Measurements from ENCODE around the gene PTPRE. TPM values are rescaled to one million over a fixed set of nuclear protein-coding genes. Genes with fewer than 3 reads are reported as not detected.

Gene PTPRE, protein sequence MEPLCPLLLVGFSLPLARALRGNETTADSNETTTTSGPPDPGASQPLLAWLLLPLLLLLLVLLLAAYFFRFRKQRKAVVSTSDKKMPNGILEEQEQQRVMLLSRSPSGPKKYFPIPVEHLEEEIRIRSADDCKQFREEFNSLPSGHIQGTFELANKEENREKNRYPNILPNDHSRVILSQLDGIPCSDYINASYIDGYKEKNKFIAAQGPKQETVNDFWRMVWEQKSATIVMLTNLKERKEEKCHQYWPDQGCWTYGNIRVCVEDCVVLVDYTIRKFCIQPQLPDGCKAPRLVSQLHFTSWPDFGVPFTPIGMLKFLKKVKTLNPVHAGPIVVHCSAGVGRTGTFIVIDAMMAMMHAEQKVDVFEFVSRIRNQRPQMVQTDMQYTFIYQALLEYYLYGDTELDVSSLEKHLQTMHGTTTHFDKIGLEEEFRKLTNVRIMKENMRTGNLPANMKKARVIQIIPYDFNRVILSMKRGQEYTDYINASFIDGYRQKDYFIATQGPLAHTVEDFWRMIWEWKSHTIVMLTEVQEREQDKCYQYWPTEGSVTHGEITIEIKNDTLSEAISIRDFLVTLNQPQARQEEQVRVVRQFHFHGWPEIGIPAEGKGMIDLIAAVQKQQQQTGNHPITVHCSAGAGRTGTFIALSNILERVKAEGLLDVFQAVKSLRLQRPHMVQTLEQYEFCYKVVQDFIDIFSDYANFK
- total RNA-seq: 4.2 and 5.6 TPM in 2 replicates
- polyA plus RNA-seq: 3.9 and 8.8 TPM in 2 replicates

DNA sequence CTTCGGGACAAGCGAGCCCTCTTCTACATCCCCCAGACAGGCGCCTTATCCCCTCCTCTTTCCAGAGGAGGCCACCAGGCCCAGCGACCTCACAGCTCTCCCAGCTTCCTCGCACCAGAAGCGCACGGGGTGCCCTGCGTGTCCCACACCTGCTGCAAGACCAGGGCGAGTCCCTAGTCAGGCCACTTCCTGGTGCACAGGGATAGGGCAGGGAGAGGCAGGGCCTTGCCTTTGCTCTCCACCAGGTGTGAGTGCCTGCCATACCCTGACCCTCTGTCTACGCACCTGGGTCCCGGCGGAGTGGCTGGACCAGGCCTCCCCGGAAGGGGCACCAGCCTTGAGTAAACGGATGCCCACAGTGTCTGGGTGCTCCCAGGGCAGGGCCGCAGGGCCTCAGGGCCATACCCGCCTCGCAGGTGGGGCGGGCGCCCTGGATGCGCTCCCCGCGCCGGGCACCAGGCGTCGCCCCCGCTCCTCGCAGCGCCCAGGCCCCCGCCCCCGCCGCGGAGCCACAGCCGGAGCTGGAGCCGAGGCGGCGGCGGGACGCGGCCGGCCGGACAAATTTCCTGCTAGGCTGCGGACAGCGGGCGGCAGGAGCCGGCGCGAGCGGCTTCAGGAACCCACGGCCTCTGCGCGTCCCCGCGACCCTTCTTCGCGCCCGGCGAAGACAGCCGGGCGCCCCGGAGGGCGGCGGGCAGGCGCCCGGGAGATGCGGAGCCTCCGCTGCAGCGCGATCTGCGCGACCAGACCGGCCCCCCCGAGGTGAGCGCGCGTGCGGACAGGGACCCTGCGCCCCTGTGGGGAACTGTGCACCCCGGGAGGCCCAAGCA is at the start of gene PTPRE:
TSS of gene PTPRE (plus strand) at position 556 of the 830 bp plus-strand sequence. CDS start 133,779 bp downstream, outside the sequence.
- Histone ChIP-seq H3K4me1 (ENCODE audit: low read depth) (no peaks in the 10 kb centered on the region), H3K27me3 (peaks cover 29% of the 10 kb centered on the region), H3K27ac (no peak within 1 kb of the TSS), H3K4me3 (peak within 1 kb of the TSS; percentile 83), H3K36me3 (no peaks in the 10 kb centered on the region), H3K9me3 (ENCODE audit: low read depth) (no peaks in the 10 kb centered on the region)
- peak; percentile 85 for DNase-seq (ENCODE audit: low read depth in 1 of 2, low spot score in 1 of 2)
- TF ChIP-seq, protein P1, sequence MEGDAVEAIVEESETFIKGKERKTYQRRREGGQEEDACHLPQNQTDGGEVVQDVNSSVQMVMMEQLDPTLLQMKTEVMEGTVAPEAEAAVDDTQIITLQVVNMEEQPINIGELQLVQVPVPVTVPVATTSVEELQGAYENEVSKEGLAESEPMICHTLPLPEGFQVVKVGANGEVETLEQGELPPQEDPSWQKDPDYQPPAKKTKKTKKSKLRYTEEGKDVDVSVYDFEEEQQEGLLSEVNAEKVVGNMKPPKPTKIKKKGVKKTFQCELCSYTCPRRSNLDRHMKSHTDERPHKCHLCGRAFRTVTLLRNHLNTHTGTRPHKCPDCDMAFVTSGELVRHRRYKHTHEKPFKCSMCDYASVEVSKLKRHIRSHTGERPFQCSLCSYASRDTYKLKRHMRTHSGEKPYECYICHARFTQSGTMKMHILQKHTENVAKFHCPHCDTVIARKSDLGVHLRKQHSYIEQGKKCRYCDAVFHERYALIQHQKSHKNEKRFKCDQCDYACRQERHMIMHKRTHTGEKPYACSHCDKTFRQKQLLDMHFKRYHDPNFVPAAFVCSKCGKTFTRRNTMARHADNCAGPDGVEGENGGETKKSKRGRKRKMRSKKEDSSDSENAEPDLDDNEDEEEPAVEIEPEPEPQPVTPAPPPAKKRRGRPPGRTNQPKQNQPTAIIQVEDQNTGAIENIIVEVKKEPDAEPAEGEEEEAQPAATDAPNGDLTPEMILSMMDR (IDR thresholded peaks at IDR 0.05; ENCODE audit: low read depth, low read length): peak; percentile 56

DNA sequence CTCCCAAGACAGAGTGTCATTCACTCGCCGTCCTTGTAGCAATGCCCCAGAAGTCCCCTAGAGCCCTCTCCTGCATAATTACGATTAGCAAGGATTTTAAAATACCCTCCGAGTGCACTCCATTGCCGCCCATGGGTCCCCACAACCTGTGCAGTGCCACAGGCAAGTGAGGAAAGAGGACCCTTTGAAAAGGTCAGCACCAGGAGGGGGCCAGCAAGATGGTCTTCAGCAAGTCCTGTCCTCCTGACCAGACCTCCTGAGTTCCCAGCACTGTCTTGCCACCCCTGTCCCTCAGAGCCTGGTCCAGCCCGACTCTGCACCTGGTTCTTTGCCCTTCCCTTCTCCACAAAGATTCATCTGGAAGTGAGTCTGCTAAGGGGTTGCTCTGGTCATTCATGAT is 46.3 kb upstream of the PTPRE start:
- DNase-seq (ENCODE audit: low read depth in 1 of 2, low spot score in 1 of 2): no peak
- TF ChIP-seq, protein P1 (IDR thresholded peaks at IDR 0.05; ENCODE audit: low read depth, low read length): no peak
- no peaks in the 10 kb centered on the region for H3K9me3 ChIP-seq (ENCODE audit: low read depth)
- H3K27me3 ChIP-seq: no peaks in the 10 kb centered on the region
- H3K4me1 ChIP-seq (ENCODE audit: low read depth): no peaks in the 10 kb centered on the region
- no peak overlapping the region for H3K4me3 ChIP-seq
- H3K36me3 ChIP-seq: no peaks in the 10 kb centered on the region
- no peak overlapping the region for H3K27ac ChIP-seq

DNA sequence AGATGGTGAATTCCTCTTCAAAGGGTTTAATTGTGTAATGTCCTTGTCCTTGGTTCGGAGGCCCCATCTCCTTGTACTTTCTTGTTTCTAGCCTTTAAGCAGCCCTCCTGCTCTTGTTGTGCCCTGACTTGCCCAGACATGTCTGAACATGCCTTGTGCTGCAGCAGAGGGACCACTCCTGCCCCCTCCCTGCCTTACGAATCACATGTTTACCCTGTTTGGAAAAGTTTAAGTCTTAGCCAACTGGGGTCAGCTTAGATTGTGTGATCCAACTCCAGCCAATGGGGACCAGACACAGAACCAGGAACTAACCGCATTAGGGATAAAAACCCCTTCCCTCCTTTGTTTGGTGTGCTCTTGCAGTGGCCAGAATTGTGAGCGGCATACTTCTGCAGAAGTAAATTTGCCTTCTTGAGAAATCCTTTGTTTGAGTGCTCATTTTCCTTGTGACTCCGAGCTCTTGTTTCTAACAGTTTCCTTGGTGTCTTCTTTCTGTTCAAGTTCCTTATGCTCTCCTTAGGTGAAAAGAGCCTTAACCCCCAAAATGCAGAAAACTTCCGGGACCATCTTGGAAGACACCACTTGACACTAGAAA is 43.6 kb upstream of the PTPRE start:
- H3K9me3 ChIP-seq (ENCODE audit: low read depth): no peaks in the 10 kb centered on the region
- H3K36me3 ChIP-seq: no peaks in the 10 kb centered on the region
- TF ChIP-seq, protein P1 (IDR thresholded peaks at IDR 0.05; ENCODE audit: low read depth, low read length): no peak
- no peak overlapping the region for H3K4me3 ChIP-seq
- no peak for DNase-seq (ENCODE audit: low read depth in 1 of 2, low spot score in 1 of 2)
- no peaks in the 10 kb centered on the region for H3K27me3 ChIP-seq
- H3K27ac ChIP-seq: no peak overlapping the region
- no peaks in the 10 kb centered on the region for H3K4me1 ChIP-seq (ENCODE audit: low read depth)

DNA sequence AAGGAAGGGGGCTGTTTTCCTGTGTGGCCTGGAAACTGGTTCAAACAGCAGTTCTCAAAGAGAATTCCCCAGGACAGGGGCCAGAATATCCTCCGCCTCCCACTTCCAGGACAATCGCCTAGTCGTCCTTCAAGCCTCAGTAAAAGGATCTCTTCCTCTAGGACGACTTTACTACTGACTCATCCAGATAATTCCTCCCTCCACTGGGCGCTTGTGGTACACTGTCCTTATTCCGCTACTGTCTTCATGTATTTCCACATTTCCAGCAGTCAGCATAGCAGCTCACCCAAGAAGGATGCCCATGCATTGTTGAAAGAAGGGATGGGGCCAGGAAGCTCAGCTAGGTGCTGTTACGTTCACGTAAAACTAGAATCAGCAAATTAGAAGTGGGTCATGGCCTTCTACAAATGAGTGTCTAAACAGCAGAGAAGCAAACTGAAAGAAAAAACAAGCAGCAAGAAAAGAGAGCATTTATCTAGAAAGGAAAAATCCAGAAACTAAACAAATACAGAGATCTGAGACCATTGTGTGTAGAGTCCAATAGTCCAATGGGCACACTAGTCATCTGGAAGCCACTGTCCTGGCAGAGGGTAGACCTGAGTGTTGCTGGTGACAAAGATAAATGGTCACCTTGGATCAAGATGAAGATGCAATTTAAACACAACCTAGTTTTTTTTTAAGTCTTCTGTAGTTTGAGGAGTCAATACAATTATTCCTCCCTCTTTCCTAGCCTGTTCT is 40.5 kb upstream of the PTPRE start:
- Histone ChIP-seq H3K27ac (no peak overlapping the region), H3K4me3 (no peak overlapping the region), H3K9me3 (ENCODE audit: low read depth) (no peaks in the 10 kb centered on the region), H3K4me1 (ENCODE audit: low read depth) (no peaks in the 10 kb centered on the region), H3K27me3 (no peaks in the 10 kb centered on the region), H3K36me3 (no peaks in the 10 kb centered on the region)
- TF ChIP-seq, protein P1 (IDR thresholded peaks at IDR 0.05; ENCODE audit: low read depth, low read length): no peak
- DNase-seq (ENCODE audit: low read depth in 1 of 2, low spot score in 1 of 2): peak in 1 of 2 donors; percentile 36

Data from cardiac muscle cell (in vitro differentiated cells and primary cell).